Dendritic cell treated with granulocyte-macrophage colony-stimulating factor and Interleukin-4, amounts not matched to agents 40 ng/mL and 50 ng/mL, for 4 days (primary cell): ENCODE data around the gene CUTC.
"Not testable (repeated sequence)": the region's sequence is repeated elsewhere in the genome, so short reads cannot be mapped to it uniquely, and the experiment has no call there.

Experiments
- H3K27ac Mint-ChIP-seq: one replicate; pipeline ENCODE4 v1.8.0; 2022; ENCODE audit warnings: mild to moderate bottlenecking, mixed read lengths
- H3K27me3 Mint-ChIP-seq: one replicate; pipeline ENCODE4 v1.8.0; 2022; ENCODE audit warnings: mild to moderate bottlenecking, mixed read lengths
- H3K36me3 Mint-ChIP-seq: one replicate; pipeline ENCODE4 v1.8.0; 2022; ENCODE audit warnings: low read depth, mixed read lengths
- H3K4me1 Mint-ChIP-seq: one replicate; pipeline ENCODE4 v1.8.0; 2022; ENCODE audit warnings: low read depth, mixed read lengths
- H3K4me3 Mint-ChIP-seq: one replicate; pipeline ENCODE4 v1.8.0; 2022; ENCODE audit warnings: mild to moderate bottlenecking, moderate library complexity, mixed read lengths
- H3K9me3 Mint-ChIP-seq: one replicate; pipeline ENCODE4 v1.8.0; 2022; ENCODE audit warnings: mixed read lengths
- intact Hi-C: fragments of 100-400 bp; cut with micrococcal nuclease; formaldehyde crosslinking; loops from one replicate; pipeline ENCODE4 v1.15.0; 2022

The CUTC gene

DNA sequence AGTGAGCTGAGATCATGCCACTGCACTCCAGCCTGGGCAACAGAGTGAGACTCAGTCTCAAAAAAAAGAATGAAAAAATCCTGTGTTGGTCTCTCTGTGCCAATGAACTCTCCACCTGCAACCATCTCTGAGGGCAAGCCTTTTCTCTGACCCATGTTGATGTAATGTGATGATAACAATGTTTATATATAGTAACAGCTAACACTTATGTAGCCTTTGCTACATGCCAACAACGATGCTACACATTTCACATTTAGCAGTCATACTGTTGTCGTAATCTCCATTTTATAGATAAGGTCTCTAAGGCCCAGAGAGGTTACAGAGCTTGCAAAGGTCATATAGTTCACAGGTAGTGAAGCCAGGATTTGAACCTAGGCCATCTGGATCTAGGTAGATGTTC is 11.6 kb upstream of the CUTC start:
- H3K27ac Mint-ChIP-seq, result no peak overlapping the region
- no peaks in the 10 kb centered on the region for H3K27me3 Mint-ChIP-seq
- H3K36me3 Mint-ChIP-seq, result peaks cover 97% of the 10 kb centered on the region
- no peaks in the 10 kb centered on the region for H3K9me3 Mint-ChIP-seq
- intact Hi-C loops, result no loop called here
- H3K4me1 Mint-ChIP-seq, result peaks cover 5% of the 10 kb centered on the region
- H3K4me3 Mint-ChIP-seq, result no peak overlapping the region

DNA sequence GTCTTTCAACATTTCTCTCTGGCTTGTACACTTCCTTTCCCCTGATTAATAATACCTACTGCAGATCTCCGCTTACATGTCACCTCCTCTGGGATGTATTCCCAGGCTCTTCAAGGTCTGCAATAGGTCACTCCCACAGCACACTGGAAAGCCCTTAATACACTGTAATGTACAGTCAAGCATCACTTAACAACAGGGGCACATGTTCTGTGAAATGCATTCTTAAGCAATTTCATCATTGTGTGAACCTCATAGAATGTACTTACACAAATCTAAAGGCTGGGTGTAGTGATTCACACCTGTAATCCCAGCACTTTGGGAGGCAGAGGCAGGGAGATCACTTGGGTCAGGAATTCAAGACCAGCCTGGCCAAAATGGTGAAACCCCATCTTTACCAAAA is 2.0 kb upstream of the CUTC start:
- Mint-ChIP-seq H3K27ac (no peak overlapping the region), H3K4me3 (no peak overlapping the region), H3K4me1 (peaks cover 26% of the 10 kb centered on the region), H3K36me3 (peaks cover 64% of the 10 kb centered on the region), H3K27me3 (no peaks in the 10 kb centered on the region), H3K9me3 (no peaks in the 10 kb centered on the region)
- intact Hi-C loops, result no loop called here

DNA sequence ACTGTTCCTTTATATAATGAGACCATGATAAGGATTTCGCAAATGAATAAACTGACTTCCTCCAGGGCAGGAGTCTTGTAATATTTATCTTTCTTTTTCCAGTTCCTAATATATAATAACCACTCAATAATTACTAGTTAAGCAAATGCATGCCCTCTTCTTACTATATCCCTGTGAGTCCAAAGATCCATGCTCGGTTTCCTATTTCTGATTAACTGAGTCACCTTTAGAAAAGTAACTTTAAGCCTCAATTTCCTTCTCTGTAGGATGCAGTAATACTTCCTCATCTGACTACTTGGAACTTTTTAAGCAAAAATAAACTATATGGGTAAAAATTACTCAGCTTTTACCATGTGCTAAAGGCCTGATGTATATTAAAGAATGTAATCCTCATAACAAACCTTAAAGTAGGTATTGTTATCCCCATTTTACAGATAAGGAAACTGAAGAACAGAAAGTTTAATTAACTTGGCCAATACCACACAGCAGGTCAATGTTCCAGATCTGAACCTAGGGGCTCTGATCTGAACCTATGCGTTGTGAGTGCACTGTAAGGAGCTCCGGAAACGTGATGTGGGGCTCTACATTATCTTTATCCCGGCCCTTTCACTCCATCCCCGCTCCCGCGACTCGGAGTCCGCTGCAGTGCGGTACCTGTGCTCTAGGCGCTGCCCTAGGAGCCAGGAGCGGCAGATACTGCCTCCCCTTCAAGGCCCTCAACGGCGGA is 565 bp upstream of the CUTC start:
- Mint-ChIP-seq H3K4me1 (peaks cover 30% of the 10 kb centered on the region), H3K27me3 (no peaks in the 10 kb centered on the region), H3K4me3 (peak overlapping the region; percentile 90), H3K9me3 (no peaks in the 10 kb centered on the region), H3K27ac (peak overlapping the region; percentile 96), H3K36me3 (peaks cover 60% of the 10 kb centered on the region)
- intact Hi-C loops, result no loop called here

DNA sequence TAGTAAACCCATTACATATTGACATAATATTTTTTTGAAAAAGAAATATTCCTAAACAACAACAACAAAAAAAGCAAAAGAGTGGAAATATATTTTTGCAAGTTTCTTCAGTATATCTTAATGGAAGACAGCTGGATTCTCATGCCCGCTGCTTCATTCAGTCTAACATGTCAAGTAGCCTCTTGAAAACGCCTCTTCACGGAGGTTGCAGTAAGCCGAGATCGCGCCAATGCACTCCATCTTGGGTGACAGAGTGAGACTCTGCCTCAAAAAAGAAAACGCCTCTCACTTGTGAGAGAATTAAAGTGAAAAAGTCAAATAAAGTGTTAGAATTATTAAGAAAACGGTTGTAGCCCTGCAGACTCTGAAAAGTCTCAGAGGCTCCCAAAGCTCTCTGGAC is 1.3 kb downstream of the CUTC start:
- peaks cover 30% of the 10 kb centered on the region for H3K4me1 Mint-ChIP-seq
- intact Hi-C loops, result no loop called here
- peak overlapping the region; percentile 4 for H3K27ac Mint-ChIP-seq
- H3K36me3 Mint-ChIP-seq, result peaks cover 58% of the 10 kb centered on the region
- H3K27me3 Mint-ChIP-seq, result no peaks in the 10 kb centered on the region
- H3K4me3 Mint-ChIP-seq, result no peak overlapping the region
- no peaks in the 10 kb centered on the region for H3K9me3 Mint-ChIP-seq

DNA sequence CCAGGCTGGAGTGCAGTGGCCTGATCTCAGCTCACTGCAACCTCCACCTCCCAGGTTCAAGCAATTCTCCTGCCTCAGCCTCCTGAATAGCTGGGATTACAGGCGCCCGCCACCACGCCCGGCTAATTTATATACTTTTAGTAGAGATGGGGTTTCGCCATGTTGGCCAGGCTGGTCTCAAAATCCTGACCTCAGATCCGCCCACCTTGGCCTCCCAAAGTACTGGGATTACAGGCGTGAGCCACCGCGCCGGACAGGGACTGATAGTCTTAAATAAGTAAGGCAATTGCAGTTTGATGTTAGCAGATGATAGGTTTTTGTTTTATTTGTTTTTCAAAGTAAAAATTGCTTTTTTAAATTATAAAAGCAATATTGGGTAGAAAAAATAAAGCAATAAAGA is 2.1 kb downstream of the CUTC start:
- Mint-ChIP-seq H3K27ac (peak overlapping the region; percentile 4), H3K4me1 (peaks cover 28% of the 10 kb centered on the region), H3K36me3 (peaks cover 56% of the 10 kb centered on the region)
- H3K9me3 Mint-ChIP-seq, H3K27me3 Mint-ChIP-seq, intact Hi-C loops, H3K4me3 Mint-ChIP-seq: not testable (repeated sequence)

DNA sequence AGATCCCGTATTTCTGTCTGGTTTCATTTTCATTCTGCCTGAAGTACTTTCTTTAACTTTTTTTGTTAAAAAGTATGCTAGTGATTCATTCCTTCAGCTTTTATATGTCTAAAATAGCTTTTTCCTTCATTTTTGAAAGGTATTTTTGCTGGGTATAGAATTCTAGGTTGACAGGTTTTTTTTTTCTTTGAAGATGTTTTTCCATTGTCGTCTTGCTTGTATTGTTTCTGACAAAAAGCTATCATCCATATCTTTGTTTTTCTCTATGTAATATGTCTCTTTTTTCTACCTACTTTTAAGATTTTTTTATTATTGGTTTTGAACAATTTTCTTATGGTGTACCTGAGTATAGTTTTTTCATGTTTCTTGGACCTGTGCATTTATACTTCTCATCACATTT is 8.2 kb downstream of the CUTC start:
- Mint-ChIP-seq H3K36me3 (peaks cover 88% of the 10 kb centered on the region), H3K27ac (no peak overlapping the region), H3K4me3 (no peak overlapping the region), H3K4me1 (peaks cover 7% of the 10 kb centered on the region), H3K9me3 (peaks cover 13% of the 10 kb centered on the region), H3K27me3 (no peaks in the 10 kb centered on the region)
- intact Hi-C loops, result no loop called here

DNA sequence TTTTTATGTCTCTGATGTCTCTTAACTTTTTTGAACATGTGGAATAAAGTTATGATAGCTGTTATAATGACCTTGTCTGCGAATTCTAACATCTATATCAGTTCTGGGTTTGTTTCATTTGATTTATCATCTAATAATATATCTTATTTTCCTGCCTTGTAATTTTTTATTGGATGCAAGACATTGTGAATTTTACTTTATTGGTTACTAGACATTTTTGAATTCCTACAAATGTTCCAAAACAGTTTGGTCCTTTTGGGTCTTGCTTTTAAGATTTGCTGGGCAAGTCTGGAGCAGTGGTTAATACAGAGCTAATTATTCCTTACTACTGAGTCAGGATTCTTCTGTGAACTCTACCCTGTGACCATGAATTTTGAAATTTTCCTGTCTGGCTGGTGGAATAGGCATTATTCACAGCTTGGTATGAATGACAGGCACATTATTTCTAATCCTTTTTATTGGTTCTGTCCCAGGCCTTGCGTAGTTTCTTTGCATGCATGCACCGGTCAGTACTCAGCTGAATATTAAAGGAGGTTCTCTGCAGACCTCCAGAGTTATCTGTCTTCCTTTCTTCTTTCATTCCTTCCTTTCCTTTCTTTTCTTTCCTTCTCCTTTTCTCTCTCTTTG is 9.0 kb downstream of the CUTC start:
- Mint-ChIP-seq H3K4me3 (no peak overlapping the region), H3K9me3 (peaks cover 13% of the 10 kb centered on the region), H3K36me3 (peaks cover 91% of the 10 kb centered on the region), H3K27me3 (no peaks in the 10 kb centered on the region), H3K4me1 (peaks cover 5% of the 10 kb centered on the region), H3K27ac (no peak overlapping the region)
- intact Hi-C loops, result no loop called here

DNA sequence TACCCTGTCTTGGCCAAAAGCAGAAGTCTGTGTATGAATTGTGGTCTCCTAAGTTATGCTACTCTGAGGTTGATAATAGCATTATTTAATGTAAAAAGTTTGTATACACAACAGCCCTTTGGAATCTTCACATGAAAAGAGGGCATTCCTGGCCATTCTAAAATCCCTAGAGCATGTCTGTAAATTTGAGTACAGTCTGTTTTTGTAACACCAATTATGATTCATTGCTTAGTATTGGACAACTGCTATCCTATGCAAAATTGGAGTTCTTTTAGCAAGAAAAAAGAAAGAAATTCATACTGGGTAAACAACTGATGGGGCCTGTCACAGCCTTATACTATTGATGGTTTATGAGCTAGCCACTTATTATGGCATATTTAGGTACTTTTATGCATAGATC is 10.2 kb downstream of the CUTC start:
- Mint-ChIP-seq H3K4me3 (no peak overlapping the region), H3K36me3 (peaks cover 88% of the 10 kb centered on the region), H3K27ac (no peak overlapping the region), H3K27me3 (no peaks in the 10 kb centered on the region), H3K9me3 (peaks cover 13% of the 10 kb centered on the region), H3K4me1 (peaks cover 5% of the 10 kb centered on the region)
- intact Hi-C loops, result no loop called here

DNA sequence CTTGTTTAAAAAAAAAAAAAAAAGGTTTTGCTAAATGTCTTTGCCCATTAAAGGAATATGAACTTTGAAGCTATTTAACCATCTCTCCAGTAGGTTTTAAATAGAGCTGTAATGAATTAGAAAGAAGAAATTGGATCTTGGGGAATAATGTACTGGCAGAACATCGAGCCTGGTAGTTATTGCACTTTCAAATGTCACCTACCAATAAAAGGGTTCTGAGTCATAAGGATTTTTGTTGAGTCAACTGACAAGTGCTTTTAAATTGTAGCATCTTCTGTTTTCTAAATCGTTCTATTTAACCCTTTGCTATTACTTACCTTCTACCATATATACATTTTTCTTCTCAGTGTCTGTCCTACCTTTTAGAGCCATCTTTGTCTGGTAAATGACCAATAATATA is 10.7 kb downstream of the CUTC start:
- Mint-ChIP-seq H3K36me3 (peaks cover 88% of the 10 kb centered on the region), H3K4me1 (peaks cover 5% of the 10 kb centered on the region), H3K4me3 (no peak overlapping the region), H3K27me3 (no peaks in the 10 kb centered on the region), H3K9me3 (peaks cover 13% of the 10 kb centered on the region), H3K27ac (no peak overlapping the region)
- intact Hi-C loops, result no loop called here

DNA sequence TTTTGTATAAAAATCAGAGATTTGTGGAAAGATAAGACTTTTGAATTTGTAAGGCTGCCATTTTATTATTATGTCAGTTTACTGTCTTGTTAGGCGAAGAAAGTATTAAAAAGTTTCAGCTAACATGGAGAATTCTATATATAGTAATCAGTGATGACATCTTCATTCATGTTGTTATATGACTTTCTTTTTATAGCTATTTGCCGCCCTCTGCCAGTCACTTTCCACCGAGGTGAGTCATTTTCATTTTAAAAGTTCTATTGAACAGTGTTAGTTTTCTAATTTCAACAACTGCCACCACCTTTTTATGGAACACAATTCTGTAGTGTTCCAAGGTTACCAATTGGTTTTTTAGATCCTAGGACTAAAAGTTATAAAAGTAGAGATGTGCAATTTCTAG is 11.8 kb downstream of the CUTC start:
- H3K27me3 Mint-ChIP-seq, result no peaks in the 10 kb centered on the region
- intact Hi-C loops, result no loop called here
- H3K27ac Mint-ChIP-seq, result no peak overlapping the region
- H3K36me3 Mint-ChIP-seq, result peaks cover 95% of the 10 kb centered on the region
- peaks cover 11% of the 10 kb centered on the region for H3K4me1 Mint-ChIP-seq
- peaks cover 13% of the 10 kb centered on the region for H3K9me3 Mint-ChIP-seq
- H3K4me3 Mint-ChIP-seq, result no peak overlapping the region

DNA sequence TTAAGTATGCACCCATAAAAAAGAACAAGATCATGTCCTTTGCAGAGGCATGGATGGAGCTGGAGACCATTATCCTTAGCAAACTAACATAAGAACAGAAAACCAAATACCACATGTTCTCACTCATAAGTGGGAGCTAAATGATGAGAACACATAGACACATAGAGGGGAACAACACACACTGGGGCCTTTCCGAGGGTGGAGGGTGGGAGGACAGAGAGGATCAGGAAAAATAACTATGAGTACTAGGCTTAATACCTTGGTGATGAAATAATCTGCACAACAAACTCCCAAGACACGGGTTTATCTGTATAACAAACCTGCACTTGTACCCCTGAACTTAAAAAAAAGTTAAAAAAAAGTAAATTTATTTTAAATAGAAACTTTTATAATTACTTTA is 14.1 kb downstream of the CUTC start:
- peaks cover 11% of the 10 kb centered on the region for H3K4me1 Mint-ChIP-seq

DNA sequence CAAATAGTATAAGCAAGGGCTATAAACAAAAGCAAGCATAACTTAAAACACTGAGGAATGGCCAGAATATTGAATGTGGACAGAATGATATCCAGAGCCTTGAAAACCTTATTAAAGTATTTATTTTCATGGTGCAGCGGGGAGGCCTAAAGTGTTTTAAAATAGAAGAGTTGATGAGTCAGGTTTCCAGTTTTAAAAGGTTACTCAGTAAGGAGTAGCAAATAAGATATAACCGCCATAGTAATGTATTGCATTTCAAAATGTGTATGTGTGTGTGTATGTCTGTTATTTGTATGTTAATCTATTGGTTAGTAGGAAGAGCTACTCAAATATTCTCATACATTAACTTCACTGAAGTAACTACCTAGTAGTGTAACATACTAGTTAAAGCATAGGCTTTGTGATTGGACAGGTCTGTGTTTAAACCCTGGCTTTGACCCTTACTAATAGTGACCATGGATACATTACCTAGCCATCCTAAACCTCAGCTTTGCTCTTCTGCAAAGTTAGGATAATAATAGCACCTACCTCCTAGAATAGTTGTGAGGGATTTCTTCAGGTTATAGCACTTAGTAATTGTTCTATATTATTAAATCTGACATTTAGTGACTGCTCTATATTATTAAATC is 16.9 kb downstream of the CUTC start:
- no peaks in the 10 kb centered on the region for H3K9me3 Mint-ChIP-seq
- intact Hi-C loops, result no loop called here
- peaks cover 6% of the 10 kb centered on the region for H3K4me1 Mint-ChIP-seq
- H3K27ac Mint-ChIP-seq, result no peak overlapping the region
- H3K27me3 Mint-ChIP-seq, result no peaks in the 10 kb centered on the region
- H3K4me3 Mint-ChIP-seq, result no peak overlapping the region
- peaks cover 86% of the 10 kb centered on the region for H3K36me3 Mint-ChIP-seq

More for the DNA sequence above, 14.1 kb downstream of the CUTC start:
- H3K27ac Mint-ChIP-seq, intact Hi-C loops, H3K4me3 Mint-ChIP-seq, H3K9me3 Mint-ChIP-seq, H3K27me3 Mint-ChIP-seq: not testable (repeated sequence)
- peaks cover 91% of the 10 kb centered on the region for H3K36me3 Mint-ChIP-seq

DNA sequence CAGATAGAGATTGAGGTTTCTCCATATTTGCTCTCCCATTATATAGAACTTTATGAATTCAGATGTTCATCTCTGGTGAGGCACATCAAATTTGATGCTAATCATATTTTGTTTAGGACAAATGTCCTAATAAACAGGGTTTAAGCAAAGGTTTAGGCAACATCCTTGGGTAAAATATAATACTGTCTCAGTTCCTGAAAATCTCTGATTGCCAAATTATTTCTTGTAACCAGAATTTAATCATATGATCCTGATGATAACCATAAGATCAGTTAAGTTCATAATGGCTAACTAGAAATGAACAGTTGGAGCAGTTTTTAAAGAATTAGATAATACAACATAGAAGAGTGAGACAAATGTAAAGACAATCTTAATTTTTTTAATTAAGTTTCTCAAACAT is 18.6 kb downstream of the CUTC start:
- intact Hi-C loops, result no loop called here
- H3K27me3 Mint-ChIP-seq, result no peaks in the 10 kb centered on the region
- peaks cover 83% of the 10 kb centered on the region for H3K36me3 Mint-ChIP-seq
- no peaks in the 10 kb centered on the region for H3K9me3 Mint-ChIP-seq
- no peak overlapping the region for H3K27ac Mint-ChIP-seq
- H3K4me3 Mint-ChIP-seq, result no peak overlapping the region
- peaks cover 6% of the 10 kb centered on the region for H3K4me1 Mint-ChIP-seq

DNA sequence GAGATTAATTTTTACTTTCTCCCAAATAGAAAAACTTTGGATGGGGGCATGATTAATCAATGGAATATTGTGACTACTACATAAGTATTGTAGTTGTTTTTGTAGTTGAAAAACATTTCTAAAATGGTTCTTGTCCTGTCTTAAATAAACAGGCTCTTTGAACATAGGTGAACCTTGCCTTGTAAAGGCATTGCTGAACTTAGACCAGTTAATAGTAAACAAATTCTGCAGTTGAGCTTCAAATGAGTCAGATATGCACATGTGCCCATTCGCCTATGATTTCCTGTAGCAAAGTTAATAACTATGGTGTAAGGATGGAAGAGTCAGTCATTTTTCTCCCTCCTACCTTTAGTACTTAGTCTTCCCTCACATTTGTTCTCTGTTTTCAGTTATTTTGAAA is 22.6 kb downstream of the CUTC start:
- no peak overlapping the region for H3K27ac Mint-ChIP-seq
- H3K27me3 Mint-ChIP-seq, result no peaks in the 10 kb centered on the region
- no peak overlapping the region for H3K4me3 Mint-ChIP-seq
- intact Hi-C loops, result no loop called here
- H3K4me1 Mint-ChIP-seq, result no peaks in the 10 kb centered on the region
- H3K36me3 Mint-ChIP-seq, result peaks cover 86% of the 10 kb centered on the region
- no peaks in the 10 kb centered on the region for H3K9me3 Mint-ChIP-seq
